HG02610 (cell line): ENCODE data around the gene GATA2.

Experiments
- ATAC-seq: cut with Tn5 transposase; IDR thresholded peaks from one replicate; pipeline ENCODE4 v1.9.1; 2021; ENCODE audit warnings: mild to moderate bottlenecking, moderate library complexity; ENCODE audit not compliant: unreplicated experiment

Gene GATA2

DNA sequence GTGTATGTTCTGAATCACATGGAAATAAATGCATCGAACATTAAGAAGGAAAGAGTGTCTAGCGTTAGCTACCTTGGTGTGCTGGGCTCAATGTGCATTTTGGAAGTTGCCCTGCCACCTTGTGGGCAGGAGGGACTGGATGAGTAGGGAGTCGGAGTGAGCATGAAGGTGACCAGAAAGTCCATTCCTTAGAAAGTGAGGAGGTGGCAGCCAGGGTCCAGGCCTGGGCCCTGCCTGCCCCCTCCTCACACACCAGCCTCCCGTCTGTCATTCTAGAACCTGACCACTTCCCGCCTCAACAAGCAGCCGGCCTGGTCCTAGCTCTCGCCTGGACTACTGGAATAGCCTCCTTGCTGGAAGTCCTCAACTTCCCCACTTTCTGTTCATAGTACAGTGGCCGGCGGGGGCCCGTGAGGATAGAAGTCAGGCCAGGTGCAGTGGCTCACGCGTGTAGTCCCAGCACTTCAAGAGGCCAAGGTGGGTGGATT, 10.2 kb upstream of the GATA2 start:
- ATAC-seq, result no peak

DNA sequence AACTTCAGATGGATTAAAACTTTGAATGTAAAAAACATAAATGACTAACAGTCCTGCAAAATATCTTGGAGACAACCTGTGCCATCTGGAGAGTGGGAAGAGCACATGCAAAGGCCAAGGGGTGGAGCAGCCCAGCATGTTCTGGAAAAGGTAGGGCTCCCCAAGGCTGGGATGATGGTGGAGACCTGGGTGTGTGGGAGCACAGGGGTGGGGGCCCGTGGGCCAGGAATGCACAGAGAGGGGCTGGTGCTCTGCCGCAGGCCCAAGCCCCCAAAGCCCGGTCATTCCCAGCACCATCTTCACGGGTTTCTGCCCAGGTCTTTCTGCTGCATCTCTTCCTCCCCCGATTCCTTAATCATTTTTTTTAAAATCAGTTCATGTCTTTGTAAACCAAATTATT, 9.7 kb upstream of the GATA2 start:
- ATAC-seq, result no peak

GRCh38 chr3:128501431-128501830, 8.4 kb upstream of the GATA2 start:
- ATAC-seq, result no peak

DNA sequence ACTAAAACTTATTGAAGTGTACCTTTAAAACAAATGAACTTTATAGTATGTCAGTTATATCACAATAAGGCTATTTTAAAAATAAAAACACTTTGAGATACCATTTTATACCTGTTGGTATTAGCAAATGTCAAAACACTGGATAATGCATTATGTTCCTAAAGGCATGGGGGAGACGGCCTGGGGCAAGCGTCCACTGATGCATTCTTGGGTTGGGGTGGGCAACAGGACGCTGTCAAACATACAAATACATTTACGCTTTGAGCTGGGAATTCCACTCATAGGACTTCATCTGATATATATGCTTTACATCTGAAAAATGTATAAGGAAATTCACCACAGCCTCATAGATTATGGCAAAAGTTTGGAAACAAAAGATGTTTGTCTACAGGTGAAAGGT, 7.6 kb upstream of the GATA2 start:
- no peak for ATAC-seq

GRCh38 chr3:128499724-128500275, 6.8 kb upstream of the GATA2 start:
- ATAC-seq, result no peak

DNA sequence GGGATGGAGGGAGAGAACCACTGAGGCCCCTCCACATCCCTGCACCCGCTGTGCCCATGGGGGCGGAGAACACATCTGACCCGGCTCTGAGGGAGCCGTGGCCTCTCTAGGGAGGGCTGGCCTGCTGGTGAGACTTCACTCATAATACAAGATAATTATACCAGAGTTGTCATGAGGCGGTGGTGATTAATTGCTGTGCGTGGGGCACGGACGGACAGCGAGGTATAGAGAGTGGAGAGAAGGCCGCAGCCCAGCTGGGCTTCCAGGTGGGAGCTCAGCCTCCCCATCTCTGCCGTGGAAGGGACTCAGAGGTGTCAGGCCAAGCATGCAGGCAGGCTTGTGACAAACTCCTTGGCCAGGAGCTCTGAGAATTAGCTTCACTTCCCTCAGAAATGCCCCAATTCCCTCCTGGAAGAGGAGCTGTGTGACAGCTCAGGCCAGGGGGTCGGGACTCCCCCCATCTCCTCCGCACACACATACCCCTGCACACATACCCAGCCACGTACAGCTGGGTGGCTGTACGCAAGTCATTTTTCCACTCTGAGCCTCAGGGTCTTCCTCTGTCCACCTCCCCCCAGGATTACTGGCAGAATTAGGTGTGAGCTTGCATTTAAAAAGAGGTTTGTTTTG, 6.0 kb upstream of the GATA2 start:
- ATAC-seq, result no peak

DNA sequence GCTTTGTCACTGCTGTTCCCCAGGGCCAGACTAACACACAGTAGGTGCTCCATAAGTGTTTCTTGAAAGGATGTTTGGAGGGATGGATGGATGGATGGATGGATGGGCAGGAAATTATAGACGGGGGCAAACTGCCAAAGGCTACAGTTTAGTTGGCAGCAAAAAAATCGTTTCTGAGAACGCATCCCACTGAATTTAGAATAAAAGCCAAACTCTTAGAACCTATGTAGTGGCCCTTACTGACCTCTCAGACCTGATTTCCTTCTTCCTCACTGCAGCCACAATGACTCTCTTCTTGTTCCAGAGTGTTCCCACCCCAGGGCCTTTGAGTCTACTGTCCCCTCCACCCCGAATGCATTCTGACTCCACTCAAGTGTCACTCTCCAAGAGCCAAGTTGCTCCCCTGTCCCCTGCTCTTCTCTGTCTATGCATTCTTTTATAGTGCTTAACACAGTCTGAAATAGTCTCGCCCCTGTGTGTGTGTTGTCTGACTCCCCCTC, 5.2 kb upstream of the GATA2 start:
- ATAC-seq, result no peak

DNA sequence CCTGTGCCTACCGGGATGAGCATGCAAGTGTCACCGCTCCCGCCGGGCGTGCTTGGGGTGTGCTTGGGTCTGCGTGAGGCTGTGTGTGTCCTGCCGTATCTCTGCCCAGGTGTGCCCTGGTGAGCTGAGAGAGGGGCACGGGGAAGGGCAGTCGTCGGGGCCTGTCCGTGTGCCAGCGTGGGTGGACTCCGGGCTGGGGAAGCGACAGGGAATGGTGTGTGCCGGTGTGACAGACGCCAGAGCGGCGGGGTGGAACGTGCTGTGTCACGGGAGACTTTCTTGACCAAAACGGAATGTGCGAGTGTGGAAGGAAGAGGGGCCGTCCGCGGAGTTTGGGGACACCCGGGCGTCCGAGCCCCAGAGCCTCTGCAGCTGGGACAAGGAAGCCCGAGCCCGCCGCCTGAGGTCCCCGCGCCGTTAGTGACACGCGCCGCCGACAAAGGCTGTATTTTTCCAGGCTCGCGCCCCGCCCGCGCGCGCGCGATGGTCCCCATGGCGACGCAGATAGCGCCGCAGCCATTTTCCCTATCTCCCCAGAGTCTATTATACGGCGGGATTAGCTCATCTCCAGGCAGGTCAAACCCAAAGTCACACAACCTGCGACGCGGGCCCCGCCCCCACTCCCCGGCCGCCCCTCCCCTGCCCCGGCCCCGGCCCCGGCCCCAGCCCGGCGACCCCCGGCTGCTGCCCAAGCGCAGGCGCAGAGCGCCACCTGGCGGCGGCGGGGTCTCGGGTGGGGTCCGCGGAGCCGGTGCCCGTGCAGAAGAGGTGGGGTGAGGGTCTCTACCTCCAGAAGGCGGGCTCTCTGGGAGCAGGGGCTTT, 4.5 kb upstream of the GATA2 start:
- ATAC-seq, result no peak

- ATAC-seq, result no peak
These were observed 3.8 kb upstream of the GATA2 start for GRCh38 chr3:128496602-128497304.

- ATAC-seq, result no peak
These were observed 3.1 kb upstream of the GATA2 start for GRCh38 chr3:128496019-128496601.

DNA sequence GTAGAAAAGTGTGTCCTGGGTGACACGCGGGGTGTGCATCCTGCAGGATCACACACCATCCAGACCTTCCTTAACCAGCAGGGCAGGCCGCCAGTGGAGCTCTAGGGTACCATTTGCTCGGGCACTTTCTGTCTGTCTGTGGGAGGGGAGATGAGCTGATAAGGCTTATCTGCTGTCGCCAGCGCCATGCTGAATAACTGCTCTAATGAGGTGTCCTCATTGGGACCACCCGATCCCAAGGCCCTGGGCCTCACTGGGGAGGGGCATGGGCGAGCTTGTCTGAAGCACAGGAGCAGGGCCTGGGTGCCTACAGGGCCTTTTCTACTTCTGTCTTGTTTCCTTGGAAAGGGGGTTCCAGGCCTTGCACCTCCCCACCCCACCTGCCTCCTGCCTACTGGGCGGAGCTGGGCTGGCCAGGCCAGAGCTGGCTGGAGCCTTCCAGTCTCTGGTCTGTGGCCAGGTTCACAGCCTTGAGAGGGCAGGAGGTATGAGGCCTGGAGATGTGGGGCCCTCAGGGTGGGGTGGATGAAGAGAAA, 2.5 kb upstream of the GATA2 start:
- no peak for ATAC-seq

GRCh38 chr3:128494367-128494650, 1.3 kb upstream of the GATA2 start:
- no peak for ATAC-seq

DNA sequence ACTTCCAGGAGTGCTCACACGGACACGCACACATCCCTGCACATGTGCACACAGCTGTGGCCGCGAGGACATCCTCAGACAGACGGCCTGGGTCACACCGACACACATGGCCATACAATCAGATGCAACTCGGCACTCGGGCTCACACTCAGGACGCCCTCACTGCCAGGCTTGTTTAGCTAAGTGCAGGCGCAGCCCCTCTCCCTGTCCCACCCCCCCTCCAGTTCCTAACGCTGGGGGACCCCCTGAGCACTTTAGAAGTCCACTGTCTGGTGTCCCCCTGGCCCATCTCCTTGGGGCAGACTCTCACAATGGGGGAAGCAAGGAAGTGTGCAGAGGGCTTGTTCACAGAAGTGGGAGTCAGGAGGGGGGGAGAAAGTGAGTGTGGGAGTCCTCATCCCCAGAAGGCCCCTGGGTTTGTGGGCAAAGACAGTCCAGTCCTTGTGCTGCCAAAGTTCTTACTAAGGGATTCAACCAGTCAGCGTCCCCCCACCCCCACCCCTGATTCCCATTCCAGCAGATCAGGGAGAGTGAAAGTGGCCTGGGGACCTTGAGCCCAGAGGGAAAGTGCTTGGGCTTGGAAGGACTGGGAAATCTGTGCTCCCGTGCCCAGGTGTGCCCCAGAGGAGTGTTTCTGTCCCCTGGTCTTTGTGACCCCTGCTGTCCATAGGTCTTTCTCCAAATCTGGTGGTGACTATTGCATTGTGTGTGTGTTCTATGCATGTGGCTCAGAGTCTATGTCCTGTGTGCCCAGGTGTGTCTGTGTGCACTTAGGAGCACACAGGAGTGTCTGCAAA, 767 bp upstream of the GATA2 start:
- ATAC-seq, result no peak

DNA sequence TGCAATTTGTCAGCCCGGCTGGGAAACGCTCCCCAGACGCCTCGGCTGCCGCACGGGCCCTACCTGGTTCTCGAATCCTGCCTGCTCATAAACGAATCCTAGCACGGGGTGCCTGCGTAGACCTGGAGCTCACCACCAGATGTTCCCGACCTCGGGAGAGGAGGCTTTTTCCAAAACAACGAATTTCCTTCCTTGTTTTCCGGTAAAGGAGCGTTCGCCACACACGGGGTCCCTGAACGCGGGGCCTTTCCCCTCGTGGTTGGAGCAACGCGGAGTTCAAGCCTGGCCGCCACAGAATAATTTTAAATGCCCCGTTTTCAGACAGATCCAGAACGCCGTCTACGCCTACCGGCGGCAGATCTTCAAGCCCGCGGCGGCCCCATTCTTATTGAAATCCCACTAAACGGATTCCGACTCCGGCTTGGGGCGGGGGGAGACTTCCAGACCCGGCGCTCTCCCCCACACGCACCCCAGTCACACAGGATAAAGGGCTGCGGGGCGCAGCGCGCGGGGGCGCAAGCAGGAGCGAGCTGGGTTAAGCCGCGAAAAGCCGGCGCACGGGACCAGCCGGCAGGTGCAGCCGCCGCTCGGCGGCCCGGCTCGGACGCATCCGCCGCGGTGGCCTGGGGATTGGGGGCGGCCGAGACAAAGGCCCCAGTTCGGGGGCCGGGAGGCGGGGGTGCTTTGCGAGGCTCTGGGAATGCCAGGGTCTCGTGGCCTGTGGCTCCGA, 895 bp downstream of the GATA2 start:
- ATAC-seq, result no peak

DNA sequence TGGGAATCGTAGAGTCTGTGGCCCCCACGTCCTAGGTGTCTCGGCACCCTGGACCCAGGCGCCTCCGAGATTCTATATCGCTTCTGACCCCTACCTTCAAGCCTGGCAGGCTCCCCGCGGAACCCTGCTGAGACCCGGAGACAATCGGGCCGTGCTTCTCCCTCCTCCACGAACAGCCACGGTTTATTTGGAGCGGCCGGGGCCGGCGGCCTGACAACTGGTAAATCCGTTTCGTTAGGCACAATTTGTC, 1.4 kb downstream of the GATA2 start:
- no peak for ATAC-seq

- ATAC-seq, result no peak
These were observed 1.9 kb downstream of the GATA2 start for GRCh38 chr3:128490915-128491690.

DNA sequence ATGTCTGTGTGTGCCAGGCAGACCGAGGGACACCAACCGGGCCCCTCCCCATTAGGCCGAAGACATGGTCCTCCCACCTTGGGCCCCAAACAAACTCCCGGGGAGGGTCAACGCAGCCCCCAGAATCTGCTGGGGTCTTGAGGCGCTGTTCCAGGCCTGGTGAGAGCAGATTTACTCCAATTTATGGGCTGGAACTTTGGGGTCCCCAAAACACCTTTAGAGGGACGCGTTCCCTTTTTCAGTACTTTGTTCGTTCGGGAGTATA, 2.4 kb downstream of the GATA2 start:
- ATAC-seq, result no peak

DNA sequence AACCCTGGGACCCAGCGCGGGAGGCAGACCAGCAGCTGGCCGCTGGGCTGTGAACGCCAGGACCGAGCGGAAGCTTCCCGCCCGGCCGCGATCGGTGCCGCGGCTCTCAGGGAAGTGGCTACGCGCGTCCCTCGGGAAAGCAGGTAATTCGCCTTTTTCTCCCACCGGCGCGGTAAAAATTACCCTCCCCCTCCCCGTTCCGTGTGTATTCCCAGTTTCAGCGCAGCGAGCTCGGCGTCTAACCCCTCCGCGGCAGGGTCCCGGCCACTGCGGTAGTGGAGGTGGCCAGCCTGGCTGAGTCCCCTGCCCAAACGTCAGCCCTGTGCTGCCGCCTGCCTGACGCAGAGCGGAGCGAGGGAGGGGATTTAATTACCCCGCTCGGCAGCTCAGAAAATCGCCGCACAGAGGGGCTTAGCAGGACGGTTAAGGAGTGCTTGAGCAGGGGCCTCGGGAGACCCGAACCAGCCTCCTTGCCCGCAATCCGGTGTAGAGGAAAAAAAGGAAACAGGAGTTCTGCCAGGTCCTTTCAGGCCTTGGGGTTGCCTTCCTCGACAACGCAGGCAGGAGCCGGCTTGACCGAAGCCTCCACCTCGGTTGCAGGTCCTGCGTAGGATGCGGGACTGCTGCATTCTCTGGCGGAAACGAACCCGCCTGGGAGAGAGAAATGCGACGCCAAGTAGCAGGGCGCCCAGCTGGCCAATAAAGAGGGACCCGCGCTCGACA, 2.9 kb downstream of the GATA2 start:
- ATAC-seq, result no peak

GRCh38 chr3:128489674-128489926, 3.4 kb downstream of the GATA2 start:
- no peak for ATAC-seq
